NOMO-1 (cell line): Measurements from ENCODE around the gene MRGPRF.
"Not testable (repeated sequence)": the region's sequence is repeated elsewhere in the genome, so short reads cannot be mapped to it uniquely, and the experiment has no call there.

Source experiments
- DNase-seq, 2 experiments: peaks; one replicate each; lab custom pipeline; 2025; ENCODE audit not compliant: unreplicated experiment in 2 of 2; lab: John Stamatoyannopoulos, UW

MRGPRF gene

GRCh38 chr11:68992743-68993255 is 20.2 kb downstream of the MRGPRF start:
- DNase-seq = no peak

GRCh38 chr11:68990995-68991780 is 21.9 kb downstream of the MRGPRF start:
- DNase-seq = no peak

- DNase-seq = no peak
These were observed 23.0 kb downstream of the MRGPRF start for GRCh38 chr11:68989936-68990606.

- no peak for DNase-seq
These were observed 24.6 kb downstream of the MRGPRF start for GRCh38 chr11:68988491-68988890.

- no peak for DNase-seq
These were observed 25.8 kb downstream of the MRGPRF start for GRCh38 chr11:68987211-68987610.

- no peak for DNase-seq
These were observed 29.2 kb downstream of the MRGPRF start for GRCh38 chr11:68983801-68984200.

GRCh38 chr11:68982134-68982533 is 30.9 kb downstream of the MRGPRF start:
- DNase-seq = no peak

GRCh38 chr11:68980776-68981065 is 32.3 kb downstream of the MRGPRF start, which contains the start of gene MRGPRD:
MRGPRD (minus strand) TSS chr11:68980986; CDS start chr11:68980986, 0 bp downstream.
- no peak for DNase-seq

- no peak for DNase-seq
These were observed 32.9 kb downstream of the MRGPRF start for GRCh38 chr11:68979931-68980775.

- no peak for DNase-seq
These were observed 34.0 kb downstream of the MRGPRF start for GRCh38 chr11:68978931-68979594.

GRCh38 chr11:68978626-68978930 is 34.5 kb downstream of the MRGPRF start:
- DNase-seq = no peak

GRCh38 chr11:68977781-68978625 is 35.0 kb downstream of the MRGPRF start:
- no peak for DNase-seq

- no peak for DNase-seq
These were observed 36.5 kb downstream of the MRGPRF start for GRCh38 chr11:68976563-68976962.

GRCh38 chr11:68976095-68976494 is 37.0 kb downstream of the MRGPRF start:
- DNase-seq = no peak

GRCh38 chr11:68974421-68975194 is 38.4 kb downstream of the MRGPRF start:
- DNase-seq = no peak

GRCh38 chr11:68973706-68974105 is 39.3 kb downstream of the MRGPRF start:
- not testable (repeated sequence) for DNase-seq

GRCh38 chr11:68973219-68973618 is 39.8 kb downstream of the MRGPRF start:
- no peak for DNase-seq

- DNase-seq = no peak
These were observed 42.0 kb downstream of the MRGPRF start for GRCh38 chr11:68970921-68971636.

- DNase-seq = no peak
These were observed 43.7 kb downstream of the MRGPRF start for GRCh38 chr11:68969386-68969785.
